Body of pancreas (tissue), 4 donors: ENCODE results near the gene ADCY5. TPM values are rescaled to one million over a fixed set of nuclear protein-coding genes. Genes with fewer than 3 reads are reported as not detected.

ENCODE experiments used
- ATAC-seq: fragments of 150-250 bp; one replicate; pipeline ENCODE4 v1.9.1; 2016
- DNase-seq, 4 donors: peaks; one replicate each; pipeline ENCODE4 v3.0.0-alpha.2; 2019
- H3K27ac ChIP-seq, 4 donors: fragments of 200-600 bp; sonication (generic); 1 replicate in 3 of 4; 2 replicates in 1 of 4; pipeline versions ENCODE4 v1.5.1 to v1.6.1; 2016 to 2019; ENCODE audit warnings: mild to moderate bottlenecking in 1 of 4, mixed read lengths in 1 of 4, moderate library complexity in 1 of 4
- H3K27me3 ChIP-seq, 2 donors: fragments of 200-600 bp; sonication (generic); one replicate each; pipeline ENCODE4 v1.6.0; 2016; ENCODE audit warnings: mild to moderate bottlenecking in 1 of 2
- H3K36me3 ChIP-seq, 2 donors: fragments of 200-600 bp; sonication (generic); replicated peaks in 1 of 2; 2 replicates each; pipeline ENCODE4 v1.5.1; 2016; ENCODE audit warnings: low read depth in 2 of 2; ENCODE audit not compliant: insufficient read depth in 1 of 2
- H3K4me1 ChIP-seq: fragments of 200-600 bp; sonication (generic); one replicate; pipeline ENCODE4 v1.6.0; 2016
- H3K4me3 ChIP-seq, 2 donors: fragments of 200-600 bp; sonication (generic); 1 replicate in 1 of 2; 2 replicates in 1 of 2; pipeline ENCODE4 v1.5.1; 2016 to 2019
- H3K9me3 ChIP-seq, 3 donors: fragments of 200-600 bp; sonication (generic); 1 replicate in 2 of 3; 2 replicates in 1 of 3; pipeline ENCODE4 v1.5.1; 2016
- CTCF ChIP-seq, 7 experiments: fragments of 450-650 bp in 4 of 7; fragments of 200-600 bp in 3 of 7; sonication (generic) in 3 of 7; IDR thresholded peaks; one replicate each; pipeline ENCODE4 v1.5.1; 2016 to 2019; ENCODE audit warnings: antibody characterized with exemption in 7 of 7
- POLR2A ChIP-seq, 3 donors: fragments of 450-650 bp; IDR thresholded peaks; one replicate each; pipeline ENCODE4 v1.6.1; 2016; ENCODE audit warnings: antibody characterized with exemption in 3 of 3, mild to moderate bottlenecking in 2 of 3
- WGBS, 2 donors: methylation state at CpG; one replicate each; pipeline ENCODE4 v1.1.5; 2017; 5-methylcytosine and 5-hydroxymethylcytosine counted together
- intact Hi-C: fragments of 100-400 bp; cut with DNase I; formaldehyde crosslinking; loops from one replicate; pipeline ENCODE4 v1.15.1; 2023
- total RNA-seq, 2 donors: library from RNA; depleted of rRNA; stranded (reverse); fragments of >200 nt; gene quantifications; one replicate each; pipeline ENCODE4 v1.1.0, GENCODE V29; 2016

ADCY5 gene
- total RNA-seq, 2 donors from 2014 or later = 10.6 to 18.8 TPM

GRCh38 chr3:123290107-123290930 lies 158.6 kb downstream of the ADCY5 start:
- Histone ChIP-seq H3K27ac (no peak overlapping the region), H3K4me1 (no peaks in the 10 kb centered on the region), H3K36me3 (no peaks in the 10 kb centered on the region), H3K9me3 (no peaks in the 10 kb centered on the region), H3K27me3 (no peaks in the 10 kb centered on the region), H3K4me3 (no peak overlapping the region)
- no peak for DNase-seq
- intact Hi-C loops = no loop called here
- ATAC-seq = no peak
- 80 to 87% methylated on average over 13 of the region's 13 CpGs for WGBS, 2 donors
- TF ChIP-seq CTCF (IDR thresholded peaks at IDR 0.05) (no peak), POLR2A (IDR thresholded peaks at IDR 0.05) (no peak)

- no peaks in the 10 kb centered on the region for H3K9me3 ChIP-seq
- no peaks in the 10 kb centered on the region for H3K36me3 ChIP-seq
- no peaks in the 10 kb centered on the region for H3K4me1 ChIP-seq
- WGBS, 2 donors = 73 to 88% methylated on average over 5 to 20 of the region's 20 CpGs
- TF ChIP-seq POLR2A (IDR thresholded peaks at IDR 0.05) = no peak
- no peak for TF ChIP-seq CTCF (IDR thresholded peaks at IDR 0.05)
- no peak overlapping the region for H3K4me3 ChIP-seq
- ATAC-seq (no peak), DNase-seq (no peak)
- no peaks in the 10 kb centered on the region for H3K27me3 ChIP-seq
- H3K27ac ChIP-seq = no peak overlapping the region
- intact Hi-C loops = no loop called here
These were observed 159.3 kb downstream of the ADCY5 start for GRCh38 chr3:123289391-123290106.

GRCh38 chr3:123287962-123288302 lies 161.0 kb downstream of the ADCY5 start:
- intact Hi-C loops = no loop called here
- no peak for DNase-seq

GRCh38 chr3:123287051-123287961 lies 161.6 kb downstream of the ADCY5 start:
- no peak for TF ChIP-seq CTCF (IDR thresholded peaks at IDR 0.05)
- no peak for TF ChIP-seq POLR2A (IDR thresholded peaks at IDR 0.05)
- H3K4me1 ChIP-seq = no peaks in the 10 kb centered on the region
- H3K27me3 ChIP-seq = no peaks in the 10 kb centered on the region
- intact Hi-C loops = no loop called here
- WGBS, 2 donors = 83 to 88% methylated on average over 14 of the region's 14 CpGs
- DNase-seq = no peak
- no peak overlapping the region for H3K27ac ChIP-seq
- no peak for ATAC-seq
- no peaks in the 10 kb centered on the region for H3K9me3 ChIP-seq
- no peaks in the 10 kb centered on the region for H3K36me3 ChIP-seq
- no peak overlapping the region for H3K4me3 ChIP-seq

More at GRCh38 chr3:123287962-123288302, 161.0 kb downstream of the ADCY5 start:
- Histone ChIP-seq H3K4me3 (no peak overlapping the region), H3K27ac (no peak overlapping the region), H3K4me1 (no peaks in the 10 kb centered on the region), H3K27me3 (no peaks in the 10 kb centered on the region), H3K9me3 (no peaks in the 10 kb centered on the region), H3K36me3 (no peaks in the 10 kb centered on the region)
- no peak for ATAC-seq
- WGBS, 2 donors = 72 to 76% methylated on average over 6 of the region's 6 CpGs
- no peak for TF ChIP-seq CTCF (IDR thresholded peaks at IDR 0.05)
